ENCODE measurements around the gene NUF2. TPM values are rescaled to one million over a fixed set of nuclear protein-coding genes. Genes with fewer than 3 reads are reported as not detected.
"Not testable (repeated sequence)": the region's sequence is repeated elsewhere in the genome, so short reads cannot be mapped to it uniquely, and the experiment has no call there.

NUF2 gene
- polyA plus RNA-seq, 2 of the 4 experiments (the other 2 are of a cell fraction), result 28.5 to 38.5 TPM

GRCh38 chr1:163290025-163290640, 31.6 kb upstream of the NUF2 start:
- no peak overlapping the region for H3K4me3 ChIP-seq
- peaks cover 11% of the 10 kb centered on the region; the same call in 2 of the 3 replicates for H3K4me1 ChIP-seq
- WGBS (ENCODE audit: missing lambda C conversion rate), result 48% methylated on average over 6 of the region's 6 CpGs
- ChIA-PET CTCF (interaction anchor here (1.5 kb wide), 1 partner anchor 26 kb away, joined by 5 read pairs; no protein-coding TSS in a partner anchor), POLR2A (no interaction called here)
- TF ChIP-seq POLR2A (IDR thresholded peaks at IDR 0.05; ENCODE audit: low read length) (no peak), EHMT2 (IDR thresholded peaks at IDR 0.05; ENCODE audit: low read depth) (no peak), NPAS2 (CRISPR knock-in tag; IDR thresholded peaks at IDR 0.05; ENCODE audit: borderline replicate concordance) (no peak), HES2 (IDR thresholded peaks at IDR 0.05) (peak; percentile 82; the same call in 1 of the 2 replicates), CBX2 (IDR thresholded peaks at IDR 0.05; ENCODE audit: borderline replicate concordance, low read depth) (no peak), JUN (IDR thresholded peaks at IDR 0.05) (peak; percentile 33 to 68; a peak in 1 of 5 replicates), JUNB (IDR thresholded peaks at IDR 0.05) (peak; percentile 24; the same call in 1 of the 2 replicates), CEBPB (IDR thresholded peaks at IDR 0.05) (peak; percentile 67 to 96), PHF8 (IDR thresholded peaks at IDR 0.05; ENCODE audit: borderline replicate concordance, low read depth) (no peak), RNF2 (IDR thresholded peaks at IDR 0.05; ENCODE audit: borderline replicate concordance, low read depth) (no peak), KDM5A (IDR thresholded peaks at IDR 0.05) (no peak)
- TF ChIP-seq, protein P1, sequence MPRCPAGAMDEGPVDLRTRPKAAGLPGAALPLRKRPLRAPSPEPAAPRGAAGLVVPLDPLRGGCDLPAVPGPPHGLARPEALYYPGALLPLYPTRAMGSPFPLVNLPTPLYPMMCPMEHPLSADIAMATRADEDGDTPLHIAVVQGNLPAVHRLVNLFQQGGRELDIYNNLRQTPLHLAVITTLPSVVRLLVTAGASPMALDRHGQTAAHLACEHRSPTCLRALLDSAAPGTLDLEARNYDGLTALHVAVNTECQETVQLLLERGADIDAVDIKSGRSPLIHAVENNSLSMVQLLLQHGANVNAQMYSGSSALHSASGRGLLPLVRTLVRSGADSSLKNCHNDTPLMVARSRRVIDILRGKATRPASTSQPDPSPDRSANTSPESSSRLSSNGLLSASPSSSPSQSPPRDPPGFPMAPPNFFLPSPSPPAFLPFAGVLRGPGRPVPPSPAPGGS (IDR thresholded peaks at IDR 0.05), result peak; percentile 45; the same call in 1 of the 3 replicates
- TF ChIP-seq, protein P2, sequence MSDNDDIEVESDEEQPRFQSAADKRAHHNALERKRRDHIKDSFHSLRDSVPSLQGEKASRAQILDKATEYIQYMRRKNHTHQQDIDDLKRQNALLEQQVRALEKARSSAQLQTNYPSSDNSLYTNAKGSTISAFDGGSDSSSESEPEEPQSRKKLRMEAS (IDR thresholded peaks at IDR 0.05), result no peak
- 0 out of 3 replicates have a peak overlapping the region, but pooled peaks have one; percentile 8 for H3K4me2 ChIP-seq
- FAIRE-seq (no peak), DNase-seq (ENCODE audit: low read depth in 1 of 2, low spot score in 1 of 2) (peak in 1 of 2 experiments; percentile 39), ATAC-seq (peak in 1 of 2 experiments; percentile 30; a peak in 2 of 6 replicates)
- H3K9me3 ChIP-seq, result no peaks in the 10 kb centered on the region
- H3K27ac ChIP-seq, result no peak overlapping the region

GRCh38 chr1:163291461-163291860, 30.3 kb upstream of the NUF2 start:
- FAIRE-seq, result no peak
- Histone ChIP-seq H3K4me2 (no peak overlapping the region), H3K9me3 (no peaks in the 10 kb centered on the region), H3K4me1 (peaks cover 16% of the 10 kb centered on the region; the same call in 2 of the 3 replicates), H3K27ac (no peak overlapping the region), H3K4me3 (no peak overlapping the region)
- ATAC-seq, result no peak
- POLR2A ChIA-PET, result no interaction called here
- TF ChIP-seq JUNB (IDR thresholded peaks at IDR 0.05) (no peak), CTCF (IDR thresholded peaks at IDR 0.05) (no peak), FOSL2 (IDR thresholded peaks at IDR 0.05) (no peak), FOSL2 (CRISPR knock-in tag; IDR thresholded peaks at IDR 0.05) (no peak), JUN (IDR thresholded peaks at IDR 0.05) (no peak), ZSCAN20 (CRISPR knock-in tag; IDR thresholded peaks at IDR 0.05) (no peak), FOXS1 (CRISPR knock-in tag; IDR thresholded peaks at IDR 0.05) (no peak), HOXB5 (CRISPR knock-in tag; IDR thresholded peaks at IDR 0.05) (no peak), HOXA7 (CRISPR knock-in tag; IDR thresholded peaks at IDR 0.05) (no peak), NPAS2 (CRISPR knock-in tag; IDR thresholded peaks at IDR 0.05; ENCODE audit: borderline replicate concordance) (no peak), NFE2L2 (conservative IDR thresholded peaks at IDR 0.05; ENCODE audit: low read length) (no peak), ZC3H11A (IDR thresholded peaks at IDR 0.05) (no peak), SREBF2 (IDR thresholded peaks at IDR 0.05) (no peak), POLR2A (IDR thresholded peaks at IDR 0.05; ENCODE audit: low read length) (no peak), TP53 (CRISPR knock-in tag; IDR thresholded peaks at IDR 0.05) (no peak), HDAC2 (IDR thresholded peaks at IDR 0.05) (no peak), GATA3 (IDR thresholded peaks at IDR 0.05; ENCODE audit: borderline replicate concordance) (no peak)
- TF ChIP-seq, protein P3, sequence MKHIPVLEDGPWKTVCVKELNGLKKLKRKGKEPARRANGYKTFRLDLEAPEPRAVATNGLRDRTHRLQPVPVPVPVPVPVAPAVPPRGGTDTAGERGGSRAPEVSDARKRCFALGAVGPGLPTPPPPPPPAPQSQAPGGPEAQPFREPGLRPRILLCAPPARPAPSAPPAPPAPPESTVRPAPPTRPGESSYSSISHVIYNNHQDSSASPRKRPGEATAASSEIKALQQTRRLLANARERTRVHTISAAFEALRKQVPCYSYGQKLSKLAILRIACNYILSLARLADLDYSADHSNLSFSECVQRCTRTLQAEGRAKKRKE (CRISPR knock-in tag; IDR thresholded peaks at IDR 0.05; ENCODE audit: low read depth), result no peak
- CTCF ChIA-PET, result no interaction called here
- no peak for DNase-seq (ENCODE audit: low read depth in 1 of 2, low spot score in 1 of 2)
- 92% methylated on average over 3 of the region's 3 CpGs for WGBS (ENCODE audit: missing lambda C conversion rate)

DNA sequence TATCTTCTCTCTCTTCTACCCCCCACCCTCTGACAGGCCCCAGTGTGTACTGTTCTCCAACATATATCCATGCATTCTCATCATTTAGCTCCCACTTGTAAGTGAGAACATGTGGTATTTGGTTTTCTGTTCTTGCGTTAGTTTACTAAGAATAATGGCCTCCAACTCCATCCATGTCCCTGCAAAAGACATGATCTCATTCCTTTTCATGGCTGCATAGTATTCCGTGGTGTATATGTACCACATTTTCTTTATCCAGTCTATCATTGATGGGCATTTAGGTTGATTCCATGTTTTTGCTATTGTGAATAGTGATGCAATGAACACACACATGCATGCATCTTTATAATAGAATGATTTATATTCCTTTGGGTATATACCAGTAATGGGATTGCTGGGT, 29.6 kb upstream of the NUF2 start:
- H3K27ac ChIP-seq; POLR2A ChIA-PET; CTCF ChIA-PET; FAIRE-seq; H3K9me3 ChIP-seq; H3K4me3 ChIP-seq; H3K4me2 ChIP-seq; DNase-seq (ENCODE audit: low read depth in 1 of 2, low spot score in 1 of 2); ATAC-seq: not testable (repeated sequence)
- 95% methylated on average over 2 of the region's 2 CpGs for WGBS (ENCODE audit: missing lambda C conversion rate)
- H3K4me1 ChIP-seq, result peaks cover 19% of the 10 kb centered on the region; the same call in 2 of the 3 replicates

GRCh38 chr1:163293497-163293896, 28.3 kb upstream of the NUF2 start:
- H3K4me2 ChIP-seq; FAIRE-seq; H3K9me3 ChIP-seq; H3K4me3 ChIP-seq; CTCF ChIA-PET; ATAC-seq; H3K27ac ChIP-seq; POLR2A ChIA-PET; DNase-seq (ENCODE audit: low read depth in 1 of 2, low spot score in 1 of 2): not testable (repeated sequence)
- 73% methylated on average over 1 of the region's 1 CpG for WGBS (ENCODE audit: missing lambda C conversion rate)
- peaks cover 19% of the 10 kb centered on the region; the same call in 2 of the 3 replicates for H3K4me1 ChIP-seq
